DMS53 treated with DMSO at 0.1 percent for 48 hours (cell line): ENCODE measurements around the gene TMEM63C.
"Not testable (repeated sequence)": the region's sequence is repeated elsewhere in the genome, so short reads cannot be mapped to it uniquely, and the experiment has no call there.

Experiments
- DNase-seq: peaks from one replicate; lab custom pipeline; 2025; ENCODE audit not compliant: unreplicated experiment; lab: John Stamatoyannopoulos, UW

Gene TMEM63C

DNA sequence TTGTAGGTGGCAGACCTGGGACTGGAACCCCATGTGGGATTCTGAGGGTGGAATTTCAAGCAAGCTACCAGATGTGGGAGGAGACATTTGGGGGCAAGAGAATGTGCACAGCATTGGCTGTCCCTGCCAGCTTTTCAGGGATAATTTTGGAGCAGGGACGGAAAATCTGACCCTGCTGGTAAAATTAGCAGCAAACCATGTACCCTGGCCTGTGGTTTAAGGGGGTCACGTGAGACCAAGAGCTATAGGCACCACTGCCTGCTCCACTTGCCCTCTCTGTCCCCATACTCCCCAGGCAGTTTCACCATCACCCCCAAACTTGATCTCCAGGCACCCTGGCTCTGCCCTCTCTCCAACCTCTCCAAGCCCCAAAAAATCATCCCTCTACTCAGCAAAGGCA, 26.5 kb upstream of the TMEM63C start:
- no peak for DNase-seq

DNA sequence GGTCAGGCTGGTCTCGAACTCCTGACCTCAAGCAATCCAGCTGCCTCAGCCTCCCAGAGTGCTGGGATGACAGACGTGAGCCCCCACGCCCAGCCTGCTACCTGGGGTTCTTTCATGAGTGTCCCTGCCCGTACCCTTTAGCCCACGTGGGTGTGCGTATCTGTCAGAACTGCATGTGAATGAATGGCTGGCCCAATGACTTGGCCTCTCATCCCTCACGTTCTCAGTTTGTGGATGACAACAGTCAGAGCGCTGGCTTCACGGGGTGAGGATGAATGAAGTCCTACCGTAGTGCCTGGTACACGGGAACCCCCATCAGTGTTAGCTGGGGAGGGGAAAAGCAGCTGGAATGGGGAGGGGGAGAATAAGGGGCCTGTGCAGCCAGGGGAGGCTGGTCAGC, 23.9 kb upstream of the TMEM63C start:
- no peak for DNase-seq

DNA sequence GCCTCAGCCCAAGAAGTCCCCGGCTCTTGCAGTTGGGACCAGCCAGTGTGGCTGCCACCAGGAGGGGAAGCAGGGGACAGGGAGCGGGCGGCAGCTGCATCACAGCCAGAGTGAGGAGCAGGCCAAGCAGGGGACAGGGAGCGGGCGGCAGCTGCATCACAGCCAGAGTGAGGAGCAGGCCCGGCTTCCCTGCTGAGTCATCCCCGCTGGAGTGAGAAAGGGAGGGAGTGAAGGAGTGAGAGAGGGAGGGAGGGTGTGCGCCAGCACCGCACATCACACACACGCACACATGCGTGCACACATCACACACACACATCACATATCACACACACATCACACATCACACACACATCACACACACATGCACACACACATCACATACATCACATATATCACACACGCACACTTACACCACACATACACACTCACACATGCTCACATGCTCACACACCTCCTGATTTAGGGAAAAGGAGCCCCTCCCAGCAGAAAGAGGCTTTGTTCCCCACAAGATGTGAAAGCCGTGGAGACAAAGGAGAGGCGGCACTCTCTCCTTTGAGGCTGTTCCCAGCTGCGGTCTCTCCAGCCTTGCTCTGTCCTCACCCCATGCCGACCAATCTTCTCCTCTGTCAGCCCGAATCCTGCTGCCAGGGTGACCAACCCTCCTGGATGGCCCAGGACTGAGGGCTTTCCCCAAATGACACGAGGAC, 23.3 kb upstream of the TMEM63C start:
- DNase-seq, result peak; percentile 46

DNA sequence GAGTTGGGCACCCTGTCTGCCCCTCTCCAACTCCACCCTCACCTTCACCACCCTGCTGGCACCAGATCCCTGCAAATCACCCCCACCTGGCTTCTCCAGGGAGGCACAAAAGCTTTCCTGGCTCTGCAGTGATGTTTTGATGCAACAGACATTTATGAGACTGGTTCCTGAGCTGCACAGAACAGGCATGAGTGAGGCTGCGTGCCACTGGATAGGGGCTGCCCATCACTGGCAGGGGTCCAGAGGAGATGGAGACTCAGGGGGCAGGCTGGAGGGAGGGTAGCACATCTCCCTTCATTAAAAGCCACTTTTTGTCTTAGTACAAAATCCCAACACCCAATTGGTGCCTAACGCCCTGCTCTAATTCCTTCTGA, 22.7 kb upstream of the TMEM63C start:
- DNase-seq, result no peak

DNA sequence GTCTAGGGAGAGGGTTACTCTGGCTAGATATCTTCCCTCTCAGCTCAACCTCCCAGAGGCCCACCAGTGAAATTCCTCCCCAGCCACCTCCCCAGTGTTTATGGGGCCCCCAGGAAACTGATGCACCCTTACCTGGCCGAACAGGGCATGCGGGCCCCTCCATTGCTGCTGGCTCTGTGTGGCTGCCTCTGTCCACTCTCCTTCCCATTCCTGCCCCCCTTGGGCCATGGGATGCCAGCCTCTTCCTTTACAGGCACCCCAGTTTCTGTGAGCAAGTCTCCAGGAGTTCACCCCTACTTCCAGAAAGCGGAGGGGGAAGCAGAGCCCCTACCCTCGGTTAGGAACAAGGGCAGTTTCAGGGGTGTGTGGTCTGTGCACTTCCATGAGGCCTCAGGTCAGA, 20.6 kb upstream of the TMEM63C start:
- no peak for DNase-seq

DNA sequence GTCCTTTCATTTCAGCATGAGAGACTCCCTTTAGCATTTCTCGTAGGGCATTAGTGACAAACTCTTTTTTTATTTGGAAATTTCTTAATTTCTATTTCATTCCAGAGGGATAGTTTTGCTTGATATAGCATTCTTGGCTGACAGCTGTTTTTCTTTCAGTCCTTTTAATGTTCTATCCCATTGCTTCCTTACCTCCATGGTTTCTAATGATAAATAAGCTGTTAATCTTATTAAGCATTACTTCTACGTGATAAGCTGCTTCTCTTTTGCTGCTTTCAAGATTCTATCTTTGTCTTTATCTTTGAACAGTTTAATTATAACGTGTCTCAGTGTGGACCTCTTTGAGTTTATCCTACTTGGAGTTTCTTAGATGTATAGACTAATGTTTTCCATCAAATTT, 11.6 kb upstream of the TMEM63C start:
- DNase-seq, result no peak

DNA sequence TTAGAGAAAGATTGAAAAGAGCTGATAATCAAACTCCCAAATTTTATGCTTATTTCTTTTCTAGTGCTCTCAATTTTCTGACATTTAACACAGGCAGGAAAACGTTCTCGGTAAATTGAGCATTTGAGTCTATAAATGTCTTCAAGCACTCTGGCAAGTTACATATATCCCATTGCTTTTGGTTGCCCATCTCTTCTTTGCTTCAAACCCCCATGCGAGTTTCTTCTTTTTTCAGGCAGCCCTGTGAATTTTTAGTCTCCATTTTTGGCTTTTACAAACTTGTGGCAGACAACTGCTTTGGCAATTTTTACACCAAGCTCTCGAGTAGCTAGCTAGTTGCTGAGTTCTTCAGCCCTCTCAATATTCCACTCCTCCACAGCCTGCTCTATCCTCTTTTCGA, 8.7 kb upstream of the TMEM63C start:
- no peak for DNase-seq

DNA sequence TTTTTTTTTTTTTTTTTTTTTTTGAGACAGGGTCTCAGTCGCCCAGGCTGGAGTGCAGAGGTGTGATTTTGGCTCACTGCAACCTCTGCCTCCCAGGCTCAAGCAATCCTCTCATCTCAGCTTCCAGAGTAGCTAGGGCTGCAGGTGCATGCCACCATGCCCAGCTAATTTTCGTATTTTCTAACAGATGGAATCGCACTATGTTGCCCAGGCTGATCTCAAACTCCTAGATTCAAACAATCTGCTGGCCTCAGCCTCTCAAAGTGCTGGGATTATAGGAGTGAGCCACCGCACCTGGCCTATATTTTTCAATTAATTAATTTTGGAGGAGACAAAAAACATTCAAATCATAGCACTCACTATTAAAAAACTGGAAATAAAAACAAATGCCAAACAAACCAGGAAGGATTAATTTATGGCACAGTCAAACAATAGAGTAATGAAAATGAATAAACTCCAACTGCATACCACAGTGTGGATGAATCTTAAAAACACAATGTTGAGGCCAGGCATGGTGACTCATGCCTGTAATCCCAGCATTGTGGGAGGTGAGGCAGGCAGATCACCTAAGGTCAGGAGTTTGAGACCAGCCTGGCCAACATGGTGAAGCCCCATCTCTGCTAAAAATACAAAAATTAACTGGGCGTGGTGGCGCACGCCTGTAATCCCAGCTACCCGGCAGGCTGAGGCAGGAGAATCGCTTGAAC, 7.5 kb upstream of the TMEM63C start:
- not testable (repeated sequence) for DNase-seq

DNA sequence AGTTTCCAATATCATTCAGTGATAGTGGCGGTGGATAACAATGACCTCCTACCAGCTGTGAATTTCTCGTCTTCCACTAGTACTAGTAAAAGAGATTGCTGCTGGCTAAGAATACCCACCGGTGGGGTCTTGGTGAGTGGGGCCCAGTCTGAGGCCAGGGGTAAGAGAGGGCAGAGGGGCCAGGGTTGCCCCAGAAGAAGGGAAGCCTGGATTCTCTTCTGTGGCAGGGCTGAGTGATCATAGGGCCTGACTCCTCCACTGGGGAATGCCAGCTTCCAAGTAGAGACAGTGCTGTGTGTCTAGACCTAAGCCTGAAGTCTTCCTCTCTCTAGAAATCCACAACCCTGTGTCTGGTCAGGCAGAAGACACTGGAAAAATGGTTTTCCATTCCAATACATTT, 5.8 kb upstream of the TMEM63C start:
- DNase-seq, result no peak

DNA sequence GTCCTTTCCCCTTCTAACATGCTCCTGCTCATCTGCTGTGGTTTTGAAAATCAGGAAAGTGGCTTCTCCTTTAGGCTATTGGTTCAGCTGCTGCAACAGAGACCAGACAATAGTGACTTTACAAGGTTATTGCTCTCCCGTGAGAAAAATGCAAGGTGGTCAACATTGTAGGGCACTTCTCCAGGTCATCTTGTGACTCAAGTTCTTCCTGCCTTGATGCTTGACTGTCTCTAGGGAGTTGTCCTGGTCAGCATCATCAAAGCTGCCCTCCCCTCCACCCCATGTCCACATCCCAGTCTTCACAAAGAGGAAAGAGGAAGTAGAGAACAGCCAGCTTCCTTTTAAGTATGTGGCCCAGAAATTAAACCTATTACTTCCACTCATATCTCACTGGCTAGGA, 3.9 kb upstream of the TMEM63C start:
- DNase-seq, result no peak

DNA sequence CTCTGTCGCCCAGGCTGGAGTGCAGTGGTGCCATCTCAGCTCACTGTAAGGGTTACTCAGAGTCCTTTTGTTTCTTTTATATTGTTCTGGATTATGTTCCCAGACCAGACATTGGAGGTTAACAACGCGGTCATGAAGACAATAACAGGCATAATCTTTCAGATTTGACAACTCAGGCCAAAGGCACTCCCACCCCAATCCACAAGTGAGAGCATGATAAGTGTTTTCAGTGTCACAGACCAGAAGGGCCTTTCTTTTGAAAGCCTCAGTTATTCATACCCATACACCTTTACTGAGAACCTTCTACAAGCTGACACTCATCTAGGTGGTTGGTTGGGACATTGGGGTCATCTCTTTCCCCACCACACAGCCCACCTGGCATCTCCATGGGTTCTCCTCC, 2.9 kb upstream of the TMEM63C start:
- DNase-seq, result no peak

DNA sequence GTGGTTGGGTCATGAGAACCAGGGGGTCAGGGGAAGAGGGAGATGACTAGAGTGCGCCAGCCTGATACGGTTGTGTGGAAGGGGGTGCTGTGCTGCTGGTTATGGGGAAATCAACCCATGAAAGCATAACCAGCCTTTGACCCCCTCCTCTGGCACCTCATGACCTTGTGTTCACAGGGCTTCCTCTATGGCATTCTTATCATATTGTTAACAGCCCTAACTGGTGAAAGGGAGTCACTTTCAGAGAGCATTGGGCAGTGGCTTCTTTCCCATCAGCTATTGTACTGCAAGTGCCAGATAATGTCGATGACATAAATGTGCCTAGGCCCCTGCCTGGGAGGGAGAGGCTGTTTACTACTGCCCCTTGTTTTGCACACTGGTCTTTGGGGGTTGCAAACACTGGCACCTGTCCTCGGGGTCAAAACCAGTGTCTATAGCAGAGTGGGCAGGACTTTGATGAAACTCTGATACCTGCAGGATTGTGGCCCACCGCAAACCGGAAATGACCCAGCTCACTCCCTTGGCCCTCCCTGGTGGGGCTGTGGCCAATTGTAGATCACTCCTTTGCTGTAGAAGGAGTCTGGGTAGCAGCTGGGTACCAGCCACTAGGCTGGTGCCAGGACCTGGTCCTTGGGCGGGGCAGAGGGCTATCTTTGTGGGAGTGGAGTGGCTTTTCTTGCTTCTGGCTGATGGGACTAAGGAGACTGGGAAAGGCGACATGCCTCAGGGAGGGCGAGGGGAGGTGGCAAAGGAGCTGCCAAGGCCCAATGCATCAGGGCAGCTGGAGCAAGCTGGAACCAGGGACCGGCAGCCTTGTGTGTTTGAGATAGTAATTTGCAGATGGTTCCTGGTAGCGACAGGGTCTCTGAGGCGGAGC, 634 bp upstream of the TMEM63C start:
- DNase-seq, result no peak

DNA sequence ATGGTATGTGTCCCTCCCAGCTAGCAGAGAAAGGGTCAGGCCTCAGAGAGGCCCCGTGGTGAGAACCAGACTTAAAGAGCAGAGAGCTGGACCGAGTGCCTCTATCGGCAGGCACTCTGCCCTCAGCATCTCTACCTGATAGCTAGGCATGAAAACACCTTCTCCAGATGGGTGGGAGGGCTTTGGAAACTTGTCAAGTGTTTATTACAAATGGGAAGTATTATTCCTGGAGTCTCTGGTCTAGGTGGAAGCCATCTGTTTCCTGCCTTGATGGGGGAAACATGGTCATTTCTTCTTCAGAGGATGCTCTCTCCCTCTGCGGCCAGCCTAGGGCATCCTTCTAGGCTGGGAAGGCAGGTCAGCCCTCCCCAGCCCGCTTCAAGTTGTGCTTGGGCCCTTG, 2.3 kb downstream of the TMEM63C start:
- no peak for DNase-seq

DNA sequence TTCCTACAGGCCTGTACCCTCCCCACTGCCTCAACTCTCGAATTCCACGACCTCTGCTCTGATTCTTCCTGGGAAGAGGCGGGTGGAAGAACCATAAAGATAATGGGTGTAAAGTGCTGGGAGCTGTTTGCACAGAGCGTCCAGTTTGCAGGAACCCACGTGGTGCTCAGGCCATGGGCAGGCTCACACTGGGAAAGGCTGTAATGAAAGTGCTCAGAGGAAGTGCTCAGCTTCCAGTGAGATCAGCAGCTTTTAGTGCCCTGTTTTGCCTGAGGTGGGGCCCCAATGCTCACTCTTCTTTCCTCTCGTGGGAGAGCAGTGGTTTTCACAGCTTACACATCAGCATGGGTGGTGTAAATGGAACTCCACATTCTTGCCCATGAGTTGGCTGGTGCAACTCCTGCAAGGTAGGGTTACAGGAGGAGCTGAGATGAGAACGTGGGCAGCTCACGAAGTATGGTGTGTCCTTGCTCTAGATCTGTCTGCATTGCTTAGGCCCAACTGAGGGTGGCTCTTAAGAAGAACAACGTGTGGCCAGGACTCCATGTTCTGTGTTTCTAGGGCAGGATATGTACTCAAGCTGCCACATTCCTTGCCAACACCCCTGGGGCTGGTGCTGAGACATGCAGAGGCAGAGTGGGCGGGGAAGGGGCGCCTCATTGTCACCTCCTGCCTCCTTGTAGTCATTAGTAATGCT, 2.9 kb downstream of the TMEM63C start:
- peak; percentile 32 for DNase-seq

DNA sequence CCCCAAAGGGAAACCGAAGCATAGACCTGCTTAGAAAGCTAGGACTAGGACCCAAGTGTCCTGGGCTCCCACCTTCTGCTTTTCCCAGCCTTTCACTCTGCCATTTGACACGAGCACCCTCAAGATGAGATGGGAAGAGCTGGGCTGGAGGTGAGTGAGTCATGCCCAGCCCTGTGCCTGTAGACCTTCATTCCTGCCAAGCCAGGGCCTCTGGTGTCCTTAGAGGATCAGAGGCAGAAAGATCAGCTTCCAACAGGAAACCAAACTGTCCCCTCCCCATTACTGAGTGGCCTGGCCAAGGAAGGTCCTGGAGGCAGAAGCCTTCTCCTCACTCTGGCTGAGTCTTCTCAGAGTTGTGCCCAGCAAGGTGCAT, 3.5 kb downstream of the TMEM63C start:
- DNase-seq, result no peak

DNA sequence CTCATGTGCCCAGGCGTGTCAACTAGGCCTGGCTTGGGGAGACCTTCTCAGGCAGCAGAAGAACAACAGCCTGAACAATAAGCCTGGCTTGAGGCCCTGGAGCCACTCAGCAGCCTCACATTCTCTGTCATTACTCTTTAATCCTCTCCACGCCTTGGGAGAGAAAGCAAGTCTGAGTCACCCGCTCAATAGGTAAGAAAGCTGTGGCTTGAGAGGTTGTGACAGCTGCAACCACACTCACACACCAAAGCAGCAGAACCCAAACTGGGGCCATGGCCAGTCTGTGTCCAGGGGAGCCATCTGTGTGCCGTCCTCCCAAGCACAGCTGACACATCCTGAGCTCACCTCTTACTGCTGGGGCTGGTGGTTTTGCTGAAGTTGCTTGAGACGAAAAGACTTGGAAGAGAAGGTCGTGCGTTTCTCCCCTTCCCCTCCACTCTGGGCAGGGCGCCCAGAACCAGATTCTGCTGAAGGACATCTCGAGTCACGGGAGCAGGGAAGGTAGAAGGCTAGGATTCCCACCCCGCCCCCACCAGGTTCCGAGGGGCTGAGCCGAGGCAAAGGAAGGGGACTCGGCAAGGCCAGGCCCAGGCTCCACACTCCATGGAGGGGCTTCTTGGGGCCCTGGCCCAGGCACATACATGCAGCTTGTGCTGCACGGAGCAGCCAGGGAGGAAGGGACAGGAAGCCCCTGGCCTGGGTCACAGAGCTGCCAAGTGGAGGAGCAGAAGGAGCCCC, 5.5 kb downstream of the TMEM63C start:
- peak; percentile 87 for DNase-seq

DNA sequence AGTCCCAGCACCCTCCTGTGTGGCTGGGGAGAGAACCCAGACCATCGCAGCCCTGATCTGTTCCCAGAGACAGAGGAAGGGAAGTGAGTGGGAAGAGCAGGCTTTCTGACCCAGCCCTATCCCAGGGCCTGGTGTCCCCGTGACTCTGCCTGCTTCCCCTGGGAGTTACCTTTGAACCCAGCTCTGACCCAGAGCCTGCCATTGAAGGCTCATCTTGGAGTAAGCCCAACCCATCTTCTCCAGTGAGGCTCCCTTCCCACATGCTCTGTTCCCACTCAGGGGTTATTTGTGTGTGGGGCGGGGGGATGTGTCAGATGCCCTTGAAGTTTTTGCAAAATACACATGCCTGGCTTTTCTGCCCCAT, 6.0 kb downstream of the TMEM63C start:
- DNase-seq, result no peak

DNA sequence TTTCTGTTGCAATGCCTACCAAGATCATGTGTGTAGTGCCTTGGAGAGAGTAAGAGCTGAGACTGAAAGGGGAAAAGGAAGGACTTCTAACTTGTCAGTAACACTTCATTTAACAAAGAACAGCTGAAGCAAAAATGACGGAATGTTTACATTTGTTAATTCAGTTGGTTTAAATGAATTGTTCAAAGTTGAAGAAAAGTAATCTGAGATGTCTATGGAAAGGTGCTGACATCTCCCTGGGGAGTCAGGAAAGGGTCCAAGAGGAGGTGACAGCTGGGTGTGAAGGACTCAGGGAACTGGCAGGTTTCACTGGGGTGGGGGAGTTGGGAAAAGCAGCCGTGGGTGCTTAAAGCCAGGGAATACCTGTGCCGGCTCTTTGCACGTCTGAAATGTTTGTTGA, 7.9 kb downstream of the TMEM63C start:
- DNase-seq, result no peak

DNA sequence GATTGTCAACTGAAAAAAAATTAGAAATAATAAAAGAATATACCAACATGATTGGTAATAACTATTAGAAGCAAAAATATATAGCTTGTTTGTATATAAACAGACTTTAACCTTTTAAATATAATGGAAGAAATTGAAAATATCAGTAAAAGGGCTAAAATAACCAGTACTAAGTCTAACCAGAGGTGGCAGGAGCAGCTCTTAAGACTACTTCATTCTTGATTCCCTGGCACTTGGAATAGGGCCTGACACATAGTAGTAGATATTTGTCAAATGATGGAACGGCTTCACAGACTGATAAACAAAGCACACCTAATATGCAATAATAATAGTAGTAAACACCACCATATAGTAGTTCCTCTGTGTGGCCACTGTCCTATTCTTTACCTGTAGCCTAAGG, 9.4 kb downstream of the TMEM63C start:
- no peak for DNase-seq

DNA sequence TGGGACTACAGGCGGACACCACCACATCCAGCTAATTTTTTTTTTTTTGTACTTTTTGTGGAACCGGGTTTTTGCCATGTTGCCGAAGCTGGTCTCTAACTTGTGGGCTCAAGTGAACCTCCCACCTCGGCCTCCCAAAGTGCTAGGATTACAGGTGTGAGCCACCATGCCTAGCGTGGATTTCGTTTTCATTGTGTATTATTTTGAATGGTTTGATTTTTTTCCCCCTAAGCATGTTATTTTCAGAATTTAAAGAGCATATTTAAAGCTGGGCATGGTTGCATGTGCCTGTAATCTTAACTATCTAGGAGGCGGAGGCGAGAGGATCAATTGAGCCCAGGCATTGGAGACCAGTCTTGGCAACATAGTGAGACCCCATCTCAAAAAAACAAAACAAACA, 13.1 kb downstream of the TMEM63C start:
- no peak for DNase-seq

DNA sequence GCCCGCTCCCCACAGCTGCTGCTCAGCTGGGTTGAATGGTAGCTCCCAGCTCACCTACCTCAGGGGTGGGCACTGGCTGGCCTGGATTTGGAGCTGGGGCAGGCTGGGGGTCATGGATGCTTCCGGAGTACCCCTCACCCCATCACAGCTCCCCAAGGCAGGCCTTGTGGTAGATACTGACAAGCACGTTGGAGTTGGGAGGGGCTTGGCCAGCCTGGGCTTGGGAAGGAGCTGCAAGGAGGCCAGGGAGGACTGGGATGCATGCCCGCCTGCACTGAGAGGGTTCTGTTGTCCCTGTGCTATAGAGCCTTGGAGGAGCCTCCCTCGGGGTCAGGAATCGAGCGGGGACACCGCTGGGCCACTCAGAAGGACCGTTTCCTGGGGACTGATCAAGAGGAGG, 14.2 kb downstream of the TMEM63C start:
- DNase-seq, result no peak
